H1 (cell line): ENCODE results near the gene TNFRSF6B. TPM values are rescaled to one million over a fixed set of nuclear protein-coding genes. Genes with fewer than 3 reads are reported as not detected.

Experiments used
- CTCF ChIA-PET: fragments of 300-600 bp; sonication (Branson Sonifier 250); formaldehyde crosslinking; loops from one replicate; lab custom pipeline; 2021; ENCODE audit not compliant: partially characterized antibody; lab: Charles Lee
- POLR2A ChIA-PET: fragments of 300-600 bp; sonication (Branson Sonifier 250); formaldehyde crosslinking; loops from one replicate; lab custom pipeline; 2021; ENCODE audit warnings: inconsistent platforms; ENCODE audit not compliant: partially characterized antibody; lab: Charles Lee
- DNase-seq, 2 experiments: peaks; one replicate each; pipeline versions ENCODE4 v3.0.0 to v3.0.0-alpha.2; 2010 to 2022; ENCODE audit warnings: low spot score in 2 of 2, low read depth in 1 of 2, mixed read lengths in 1 of 2
- FAIRE-seq: peaks from 2 replicates; lab custom pipeline; 2011; peaks lifted over from hg19 to GRCh38; lab: Jason Lieb, UNC
- H2AFZ ChIP-seq: 2 replicates; pipeline ENCODE4 v1.8.1; 2012; ENCODE audit warnings: low read length, inconsistent platforms
- H2AK5ac ChIP-seq: 2 replicates; pipeline ENCODE4 v1.6.1; 2013; ENCODE audit warnings: low read depth, low read length
- H2BK120ac ChIP-seq: replicated peaks from 2 replicates; pipeline ENCODE3; 2013; ENCODE audit warnings: low read depth, low read length, inconsistent platforms
- H2BK12ac ChIP-seq: 2 replicates; pipeline ENCODE4 v1.6.1; 2013; ENCODE audit warnings: low read depth, low read length
- H2BK15ac ChIP-seq: 2 replicates; pipeline ENCODE4 v1.6.1; 2013; ENCODE audit warnings: low read length
- H2BK20ac ChIP-seq: 2 replicates; pipeline ENCODE4 v1.6.1; 2013; ENCODE audit warnings: low read length
- H2BK5ac ChIP-seq: 2 replicates; pipeline ENCODE4 v1.6.1; 2013; ENCODE audit warnings: low read depth, low read length
- H3K14ac ChIP-seq: 2 replicates; pipeline ENCODE4 v1.6.1; 2013; ENCODE audit warnings: inconsistent platforms; ENCODE audit not compliant: insufficient read length
- H3K18ac ChIP-seq: 2 replicates; pipeline ENCODE4 v1.6.1; 2013; ENCODE audit warnings: low read length; ENCODE audit errors: extremely low read depth
- H3K23ac ChIP-seq: 2 replicates; pipeline ENCODE4 v1.6.1; 2013; ENCODE audit warnings: inconsistent platforms; ENCODE audit not compliant: insufficient read length
- H3K23me2 ChIP-seq: 2 replicates; pipeline ENCODE4 v1.6.1; 2013; ENCODE audit warnings: low read depth, low read length
- H3K27ac ChIP-seq: 2 replicates; pipeline ENCODE4 v1.6.1; 2011; ENCODE audit warnings: low read depth, low read length, inconsistent platforms
- H3K27me3 ChIP-seq, 4 experiments: replicated peaks in 1 of 4; 1 replicate in 1 of 4; 2 replicates in 3 of 4; pipeline versions ENCODE4 v1.6.1 to v1.8.1; 2011 to 2013; ENCODE audit warnings: low read length in 3 of 4, mild to moderate bottlenecking in 3 of 4, inconsistent platforms in 2 of 4, mixed read lengths in 2 of 4, moderate library complexity in 1 of 4; ENCODE audit not compliant: control insufficient read depth in 3 of 4, insufficient read depth in 3 of 4; ENCODE audit errors: extremely low read depth in 1 of 4
- H3K36me3 ChIP-seq, 4 experiments: 2 replicates each; pipeline versions ENCODE4 v1.6.1 to v1.8.1; 2011 to 2013; ENCODE audit warnings: mild to moderate bottlenecking in 4 of 4, low read length in 3 of 4, moderate library complexity in 2 of 4, control low read depth in 1 of 4, inconsistent platforms in 1 of 4; ENCODE audit not compliant: insufficient read depth in 4 of 4, control insufficient read depth in 2 of 4
- H3K4ac ChIP-seq: replicated peaks from 2 replicates; pipeline ENCODE3; 2013; ENCODE audit warnings: low read length, low read depth, mixed read lengths, inconsistent platforms; ENCODE audit not compliant: insufficient read length
- H3K4me1 ChIP-seq, 4 experiments: replicated peaks in 1 of 4; 1 replicate in 1 of 4; 2 replicates in 3 of 4; pipeline versions ENCODE4 v1.6.1 to v1.8.1; 2011 to 2013; ENCODE audit warnings: low read length in 3 of 4, inconsistent platforms in 2 of 4, mixed read lengths in 1 of 4; ENCODE audit not compliant: insufficient read depth in 4 of 4, control insufficient read depth in 3 of 4
- H3K4me2 ChIP-seq, 2 experiments: 2 replicates each; pipeline versions ENCODE4 v1.6.1 to v1.8.1; 2011 to 2013; ENCODE audit warnings: low read depth in 2 of 2, low read length in 2 of 2, control low read depth in 1 of 2, inconsistent platforms in 1 of 2, mild to moderate bottlenecking in 1 of 2; ENCODE audit not compliant: insufficient read depth in 1 of 2
- H3K4me3 ChIP-seq, 4 experiments: fragments of 200-600, 300-600 bp in 1 of 4; sonication (generic), shearing (Covaris generic), sonication (Bioruptor Twin) in 1 of 4; 2 replicates each; pipeline versions ENCODE4 v1.5.1 to v1.8.1; 2011 to 2016; ENCODE audit warnings: low read length in 4 of 4, low read depth in 3 of 4, control low read depth in 2 of 4, inconsistent platforms in 2 of 4, mild to moderate bottlenecking in 2 of 4, mixed read lengths in 1 of 4, moderate library complexity in 1 of 4; ENCODE audit not compliant: insufficient read depth in 2 of 4; ENCODE audit errors: extremely low read depth in 1 of 4
- H3K56ac ChIP-seq: replicated peaks from 2 replicates; pipeline ENCODE3; 2013; ENCODE audit warnings: low read depth, mild to moderate bottlenecking, mixed read lengths, low read length, inconsistent platforms; ENCODE audit not compliant: insufficient read length
- H3K79me1 ChIP-seq: 2 replicates; pipeline ENCODE4 v1.6.1; 2013; ENCODE audit warnings: low read depth, low read length, control low read depth
- H3K79me2 ChIP-seq, 2 experiments: 2 replicates each; pipeline versions ENCODE4 v1.6.1 to v1.8.1; 2012 to 2013; ENCODE audit warnings: low read length in 2 of 2, mild to moderate bottlenecking in 2 of 2, inconsistent platforms in 1 of 2; ENCODE audit not compliant: insufficient read depth in 2 of 2, control insufficient read depth in 1 of 2
- H3K9ac ChIP-seq, 4 experiments: replicated peaks in 1 of 4; 1 replicate in 1 of 4; 2 replicates in 3 of 4; pipeline versions ENCODE4 v1.6.1 to v1.8.1; 2011 to 2013; ENCODE audit warnings: low read depth in 3 of 4, low read length in 3 of 4, control low read depth in 2 of 4, mild to moderate bottlenecking in 2 of 4, moderate library complexity in 2 of 4, inconsistent platforms in 1 of 4; ENCODE audit errors: extremely low read depth in 1 of 4
- H3K9me3 ChIP-seq, 2 experiments: 2 replicates each; pipeline versions ENCODE4 v1.6.1 to v1.8.1; 2012 to 2013; ENCODE audit warnings: mild to moderate bottlenecking in 2 of 2, moderate library complexity in 2 of 2, control low read depth in 1 of 2, inconsistent platforms in 1 of 2, low read depth in 1 of 2, low read length in 1 of 2, mixed read lengths in 1 of 2; ENCODE audit not compliant: insufficient read depth in 2 of 2
- H4K20me1 ChIP-seq, 2 experiments: replicated peaks in 1 of 2; 2 replicates each; pipeline versions ENCODE3 to v1.8.1; 2011 to 2013; ENCODE audit warnings: inconsistent platforms in 2 of 2, low read length in 2 of 2, mild to moderate bottlenecking in 1 of 2; ENCODE audit not compliant: insufficient read depth in 2 of 2, control insufficient read depth in 1 of 2
- H4K5ac ChIP-seq: 2 replicates; pipeline ENCODE4 v1.6.1; 2013; ENCODE audit warnings: low read length, low read depth, mixed read lengths, inconsistent platforms; ENCODE audit not compliant: insufficient read length
- H4K8ac ChIP-seq: 2 replicates; pipeline ENCODE4 v1.8.0; 2013; ENCODE audit warnings: mild to moderate bottlenecking, moderate library complexity, low read length, inconsistent platforms; ENCODE audit not compliant: insufficient read depth; ENCODE audit errors: extremely low read depth
- H4K91ac ChIP-seq: replicated peaks from 2 replicates; pipeline ENCODE3; 2013; ENCODE audit warnings: low read length, mixed read lengths, inconsistent platforms; ENCODE audit not compliant: insufficient read length
- BRCA1 ChIP-seq: IDR thresholded peaks from 2 replicates; pipeline ENCODE4 v1.6.1; 2012; ENCODE audit warnings: low read depth, low read length, improper control_type of control experiment
- CHD1 ChIP-seq: IDR thresholded peaks from 2 replicates; pipeline ENCODE4 v1.6.1; 2012; ENCODE audit warnings: low read depth, low read length, improper control_type of control experiment
- EGR1 ChIP-seq: IDR thresholded peaks from 2 replicates; pipeline ENCODE4 v1.6.1; 2011; ENCODE audit warnings: low read depth, low read length, borderline replicate concordance
- POU5F1 ChIP-seq: IDR thresholded peaks from 2 replicates; pipeline ENCODE4 v1.6.1; 2011; ENCODE audit warnings: low read depth, mild to moderate bottlenecking, low read length, moderate library complexity
- RBBP5 ChIP-seq: IDR thresholded peaks from 2 replicates; pipeline ENCODE4 v1.7.1; 2012; ENCODE audit warnings: low read depth, mild to moderate bottlenecking, inconsistent platforms, low read length, moderate library complexity, borderline replicate concordance
- WGBS, 2 experiments: shearing (Covaris generic) in 1 of 2; methylation state at CpG; one replicate each; pipeline versions ENCODE4 v1.1.6 to v1.1.7; 2013 to 2015; ENCODE audit warnings: low lambda C conversion rate in 2 of 2, mixed read lengths in 2 of 2, inconsistent platforms in 1 of 2, low coverage in 1 of 2, missing lambda C conversion rate in 1 of 2; ENCODE audit not compliant: insufficient replicate concordance in 2 of 2, insufficient coverage in 1 of 2, insufficient read length in 1 of 2; ENCODE audit errors: extremely low coverage in 1 of 2, missing lambda C conversion rate in 1 of 2; 5-methylcytosine and 5-hydroxymethylcytosine counted together
- polyA plus RNA-seq, 7 experiments: library from polyadenylated mRNA; depleted of rRNA in 3 of 7; stranded (reverse) in 5 of 7; unstranded in 2 of 7; fragments of >200 nt in 5 of 7; fragments of 200-250 nt in 2 of 7; gene quantifications; 1 replicate in 5 of 7; 2 replicates in 1 of 7; 4 replicates in 1 of 7; pipeline versions ENCODE4 v1.2.1 to v1.2.3, GENCODE V29; 2011 to 2013; ENCODE audit warnings: missing spikeins in 2 of 7, mixed read lengths in 2 of 7
- total RNA-seq: library from RNA; stranded (reverse); fragmentation: NEBNext Ultra II Directional; extraction: Animal tissue kit (Norgen Biotek cat#: 25700); gene quantifications from 2 replicates; pipeline ENCODE4 v1.2.1, GENCODE V29; 2021

TNFRSF6B gene
- total and polyA plus RNA-seq, 2 of the 8 experiments (the other 6 are each of a cell fraction or from before 2014, with no cell fraction given), result 3.1 TPM; not detected in 1

DNA sequence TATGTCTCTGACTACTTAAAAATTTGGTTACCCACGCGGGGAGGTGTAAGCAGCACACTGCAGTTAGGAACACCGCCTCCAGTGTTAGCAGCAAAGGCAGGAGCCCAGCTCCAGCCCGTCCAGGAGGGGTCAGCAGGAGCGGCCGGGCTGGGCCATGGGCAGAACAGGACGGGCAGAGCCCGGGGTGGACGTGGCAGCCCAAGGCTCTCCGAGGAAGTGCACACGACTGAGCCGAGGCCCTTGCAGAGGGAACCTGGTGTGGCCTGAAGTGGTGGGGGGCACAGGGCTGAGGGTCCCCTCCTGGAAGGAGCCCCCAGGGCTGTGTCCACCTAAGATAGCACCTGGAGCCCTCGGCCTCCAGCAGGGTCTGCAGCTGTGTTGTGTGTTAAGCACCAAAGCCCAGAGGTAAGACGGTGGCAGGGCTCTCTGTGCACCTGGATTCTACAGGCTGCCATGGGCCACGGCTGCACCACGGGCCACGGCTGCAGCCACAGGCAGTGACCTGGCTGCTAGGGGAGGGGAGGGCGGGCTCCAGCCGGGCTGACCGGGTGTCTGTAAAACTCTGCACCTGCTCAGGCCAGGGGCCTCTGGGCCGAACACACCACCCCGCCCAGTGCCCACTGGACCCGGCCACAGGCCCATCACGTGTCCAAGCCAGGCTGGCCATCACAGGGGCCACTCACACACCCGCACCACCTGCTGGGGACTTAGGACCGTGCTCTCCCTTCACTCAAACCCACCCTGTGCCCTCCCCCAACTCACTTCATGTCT is 49.7 kb downstream of the TNFRSF6B start:
- no peak overlapping the region for H3K4me2 ChIP-seq

More for the DNA sequence above, 49.7 kb downstream of the TNFRSF6B start:
- FAIRE-seq, result no peak
- Histone ChIP-seq H2BK120ac (no peak overlapping the region), H2AFZ (no peak overlapping the region), H2BK5ac (no peak overlapping the region), H3K4me3 (no peak overlapping the region), H3K79me2 (no peaks in the 10 kb centered on the region), H3K4ac (no peak overlapping the region), H2BK20ac (no peak overlapping the region), H2AK5ac (no peak overlapping the region), H3K27me3 (no peaks in the 10 kb centered on the region), H3K23ac (no peak overlapping the region), H4K91ac (no peak overlapping the region), H3K14ac (no peak overlapping the region), H3K18ac (no peak overlapping the region), H4K20me1 (peaks cover 0 to 3% of the 10 kb centered on the region in 2 experiments), H2BK15ac (no peak overlapping the region), H3K27ac (no peak overlapping the region), H3K23me2 (no peaks in the 10 kb centered on the region), H4K8ac (no peak overlapping the region), H3K4me1 (peaks cover 0 to 14% (median 6%) of the 10 kb centered on the region in 4 experiments; a peak in 6 of 7 replicates), H3K9ac (no peak overlapping the region), H2BK12ac (no peak overlapping the region), H3K56ac (no peak overlapping the region), H3K36me3 (peaks cover 0 to 12% (median 6%) of the 10 kb centered on the region in 4 experiments; a peak in 4 of 8 replicates), H4K5ac (no peak overlapping the region), H3K79me1 (no peaks in the 10 kb centered on the region; the same call in 1 of the 2 replicates), H3K9me3 (no peaks in the 10 kb centered on the region)
- WGBS, 2 experiments, result 96% methylated on average over 17 of the region's 26 CpGs; no CpG with 5 or more reads in 1 of the 2 experiments
- TF ChIP-seq EGR1, result peak; percentile 37; the same call in 1 of the 2 replicates
- TF ChIP-seq RBBP5, result no peak
- TF ChIP-seq CHD1, result no peak
- TF ChIP-seq POU5F1, result no peak
- TF ChIP-seq BRCA1, result no peak
- no peak for DNase-seq
- CTCF ChIA-PET, result interaction anchor here (0.9 kb wide), 1 partner anchor 10 kb away, joined by 3 read pairs; the partner anchor contains the start of gene LIME1
- POLR2A ChIA-PET, result interaction anchor here (1.3 to 1.8 kb wide), 2 partner anchors 8 to 10 kb away, joined by 4 to 6 read pairs; partner anchors contain the start of gene LIME1
